Ammon's horn (tissue), 1 donor: ENCODE results near the gene RECQL.
"Not testable (repeated sequence)": the region's sequence is repeated elsewhere in the genome, so short reads cannot be mapped to it uniquely, and the experiment has no call there.

ENCODE experiments used
- DNase-seq: peaks from one replicate; pipeline ENCODE4 v3.0.0-alpha.2; 2016; ENCODE audit warnings: low spot score

RECQL gene

DNA sequence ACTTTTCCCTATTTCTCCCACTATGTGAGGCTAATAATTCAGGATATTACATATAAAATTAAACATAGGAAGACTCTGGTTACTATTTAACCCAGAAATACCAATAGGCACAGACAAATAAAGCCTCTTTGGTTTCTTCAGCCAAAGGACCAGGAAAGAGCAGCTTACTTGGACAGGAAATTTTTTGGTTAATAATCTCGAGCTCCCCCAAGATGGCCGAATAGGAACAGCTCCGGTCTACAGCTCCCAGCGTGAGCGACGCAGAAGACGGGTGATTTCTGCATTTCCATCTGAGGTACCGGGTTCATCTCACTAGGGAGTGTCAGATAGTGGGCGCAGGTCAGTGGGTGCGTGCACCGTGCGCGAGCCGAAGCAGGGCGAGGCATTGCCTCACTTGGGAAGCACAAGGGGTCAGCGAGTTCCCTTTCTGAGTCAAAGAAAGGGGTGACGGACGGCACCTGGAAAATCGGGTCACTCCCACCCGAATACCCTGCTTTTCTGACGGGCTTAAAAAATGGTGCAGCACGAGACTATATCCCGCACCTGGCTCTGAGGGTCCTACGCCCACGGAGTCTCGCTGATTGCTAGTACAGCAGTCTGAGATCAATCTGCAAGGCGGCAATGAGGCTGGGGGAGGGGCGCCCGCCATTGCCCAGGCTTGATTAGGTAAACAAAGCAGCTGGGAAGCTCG, 82.3 kb downstream of the RECQL start:
- DNase-seq: not testable (repeated sequence)
